Measurements from ENCODE around the gene GNB5.

GNB5 gene

GRCh38 chr15:52164631-52165265, 26.4 kb downstream of the GNB5 start:
- H3K79me2 ChIP-seq (ENCODE audit: control insufficient read depth, insufficient read depth, low read length), result no peaks in the 10 kb centered on the region
- DNase-seq, result peak; percentile 66
- H3K79me1 ChIP-seq (ENCODE audit: low read length), result no peaks in the 10 kb centered on the region
- no peak overlapping the region for H3K56ac ChIP-seq (ENCODE audit: low read length)
- H3K4me3 ChIP-seq (ENCODE audit: low read length), result no peak overlapping the region
- no peak overlapping the region for H3K9ac ChIP-seq (ENCODE audit: low read length)
- H3K27me3 ChIP-seq (ENCODE audit: insufficient read depth, low read length, poor library complexity), result no peaks in the 10 kb centered on the region
- no peak overlapping the region for H4K8ac ChIP-seq (ENCODE audit: low read depth, low read length)
- H2BK15ac ChIP-seq (replicated peaks; ENCODE audit: low read depth), result no peak overlapping the region
- no peak overlapping the region for H3K18ac ChIP-seq (ENCODE audit: low read length)
- H3K27ac ChIP-seq (ENCODE audit: low read depth, low read length), result no peak overlapping the region
- no peaks in the 10 kb centered on the region for H3K36me3 ChIP-seq (ENCODE audit: control insufficient read depth, insufficient read depth, low read length)
- no peak overlapping the region for H3K4ac ChIP-seq (ENCODE audit: low read depth, low read length)
- no peak overlapping the region for H4K5ac ChIP-seq (ENCODE audit: low read length)
- no peak overlapping the region for H3K4me2 ChIP-seq (ENCODE audit: low read length)
- no peak overlapping the region for H2AK5ac ChIP-seq (ENCODE audit: low read length)
- H3K23ac ChIP-seq (ENCODE audit: low read length), result no peak overlapping the region
- no peaks in the 10 kb centered on the region for H3K4me1 ChIP-seq (ENCODE audit: control insufficient read depth, low read depth, low read length)
- H2BK120ac ChIP-seq (ENCODE audit: low read depth, low read length), result no peak overlapping the region
- H2BK5ac ChIP-seq (ENCODE audit: low read length), result no peak overlapping the region
- WGBS (ENCODE audit: extremely low coverage, insufficient coverage, low lambda C conversion rate), result no CpG with 5 or more reads among the region's 2 CpGs

- Histone ChIP-seq H3K4me1 (ENCODE audit: control insufficient read depth, low read depth, low read length) (no peaks in the 10 kb centered on the region), H3K36me3 (ENCODE audit: control insufficient read depth, insufficient read depth, low read length) (no peaks in the 10 kb centered on the region), H3K27me3 (ENCODE audit: insufficient read depth, low read length, poor library complexity) (no peaks in the 10 kb centered on the region), H3K23ac (ENCODE audit: low read length) (no peak overlapping the region), H3K4ac (ENCODE audit: low read depth, low read length) (no peak overlapping the region), H2BK120ac (ENCODE audit: low read depth, low read length) (no peak overlapping the region), H3K4me2 (ENCODE audit: low read length) (no peak overlapping the region), H3K18ac (ENCODE audit: low read length) (no peak overlapping the region), H2AK5ac (ENCODE audit: low read length) (no peak overlapping the region), H2BK15ac (replicated peaks; ENCODE audit: low read depth) (no peak overlapping the region), H3K27ac (ENCODE audit: low read depth, low read length) (no peak overlapping the region), H3K79me2 (ENCODE audit: control insufficient read depth, insufficient read depth, low read length) (no peaks in the 10 kb centered on the region), H3K9ac (ENCODE audit: low read length) (no peak overlapping the region), H3K56ac (ENCODE audit: low read length) (no peak overlapping the region), H4K8ac (ENCODE audit: low read depth, low read length) (no peak overlapping the region), H3K79me1 (ENCODE audit: low read length) (no peaks in the 10 kb centered on the region), H4K5ac (ENCODE audit: low read length) (no peak overlapping the region), H3K4me3 (ENCODE audit: low read length) (no peak overlapping the region), H2BK5ac (ENCODE audit: low read length) (no peak overlapping the region)
- WGBS (ENCODE audit: extremely low coverage, insufficient coverage, low lambda C conversion rate), result no CpG with 5 or more reads among the region's 19 CpGs
- DNase-seq, result peak; percentile 69
Measured at GRCh38 chr15:52163321-52164190, 27.6 kb downstream of the GNB5 start.

- H3K36me3 ChIP-seq (ENCODE audit: control insufficient read depth, insufficient read depth, low read length), result no peaks in the 10 kb centered on the region
- no peak overlapping the region for H3K27ac ChIP-seq (ENCODE audit: low read depth, low read length)
- no peaks in the 10 kb centered on the region for H3K79me2 ChIP-seq (ENCODE audit: control insufficient read depth, insufficient read depth, low read length)
- no peak overlapping the region for H2BK5ac ChIP-seq (ENCODE audit: low read length)
- no peak overlapping the region for H4K8ac ChIP-seq (ENCODE audit: low read depth, low read length)
- H2BK15ac ChIP-seq (replicated peaks; ENCODE audit: low read depth), result no peak overlapping the region
- H3K27me3 ChIP-seq (ENCODE audit: insufficient read depth, low read length, poor library complexity), result no peaks in the 10 kb centered on the region
- no peak overlapping the region for H3K18ac ChIP-seq (ENCODE audit: low read length)
- DNase-seq, result no peak
- H3K9ac ChIP-seq (ENCODE audit: low read length), result no peak overlapping the region
- no peak overlapping the region for H3K4me3 ChIP-seq (ENCODE audit: low read length)
- no peak overlapping the region for H2AK5ac ChIP-seq (ENCODE audit: low read length)
- H3K4me1 ChIP-seq (ENCODE audit: control insufficient read depth, low read depth, low read length), result no peaks in the 10 kb centered on the region
- no peak overlapping the region for H3K23ac ChIP-seq (ENCODE audit: low read length)
- H3K4me2 ChIP-seq (ENCODE audit: low read length), result no peak overlapping the region
- no CpG with 5 or more reads among the region's 22 CpGs for WGBS (ENCODE audit: extremely low coverage, insufficient coverage, low lambda C conversion rate)
- H3K79me1 ChIP-seq (ENCODE audit: low read length), result no peaks in the 10 kb centered on the region
- H3K4ac ChIP-seq (ENCODE audit: low read depth, low read length), result no peak overlapping the region
- no peak overlapping the region for H2BK120ac ChIP-seq (ENCODE audit: low read depth, low read length)
- no peak overlapping the region for H3K56ac ChIP-seq (ENCODE audit: low read length)
- H4K5ac ChIP-seq (ENCODE audit: low read length), result no peak overlapping the region
Measured at GRCh38 chr15:52162876-52163275, 28.3 kb downstream of the GNB5 start.

- Histone ChIP-seq H3K36me3 (ENCODE audit: control insufficient read depth, insufficient read depth, low read length) (no peaks in the 10 kb centered on the region), H2AK5ac (ENCODE audit: low read length) (no peak overlapping the region), H3K23ac (ENCODE audit: low read length) (no peak overlapping the region), H2BK120ac (ENCODE audit: low read depth, low read length) (no peak overlapping the region), H4K8ac (ENCODE audit: low read depth, low read length) (no peak overlapping the region), H3K4ac (ENCODE audit: low read depth, low read length) (no peak overlapping the region), H3K4me3 (ENCODE audit: low read length) (no peak overlapping the region), H4K5ac (ENCODE audit: low read length) (no peak overlapping the region), H3K9ac (ENCODE audit: low read length) (no peak overlapping the region), H3K27ac (ENCODE audit: low read depth, low read length) (no peak overlapping the region), H2BK5ac (ENCODE audit: low read length) (no peak overlapping the region), H3K79me2 (ENCODE audit: control insufficient read depth, insufficient read depth, low read length) (no peaks in the 10 kb centered on the region), H3K27me3 (ENCODE audit: insufficient read depth, low read length, poor library complexity) (no peaks in the 10 kb centered on the region), H3K4me1 (ENCODE audit: control insufficient read depth, low read depth, low read length) (no peaks in the 10 kb centered on the region), H3K4me2 (ENCODE audit: low read length) (no peak overlapping the region), H3K56ac (ENCODE audit: low read length) (no peak overlapping the region), H3K79me1 (ENCODE audit: low read length) (no peaks in the 10 kb centered on the region), H3K18ac (ENCODE audit: low read length) (no peak overlapping the region), H2BK15ac (replicated peaks; ENCODE audit: low read depth) (no peak overlapping the region)
- DNase-seq, result no peak
- WGBS (ENCODE audit: extremely low coverage, insufficient coverage, low lambda C conversion rate), result no CpG with 5 or more reads among the region's 4 CpGs
Measured at GRCh38 chr15:52162260-52162659, 28.9 kb downstream of the GNB5 start.

GRCh38 chr15:52161406-52161966, 29.7 kb downstream of the GNB5 start:
- H2AK5ac ChIP-seq (ENCODE audit: low read length), result no peak overlapping the region
- H2BK15ac ChIP-seq (replicated peaks; ENCODE audit: low read depth), result no peak overlapping the region
- WGBS (ENCODE audit: extremely low coverage, insufficient coverage, low lambda C conversion rate), result no CpG with 5 or more reads among the region's 13 CpGs
- no peaks in the 10 kb centered on the region for H3K79me1 ChIP-seq (ENCODE audit: low read length)
- no peaks in the 10 kb centered on the region for H3K27me3 ChIP-seq (ENCODE audit: insufficient read depth, low read length, poor library complexity)
- no peak overlapping the region for H3K4me3 ChIP-seq (ENCODE audit: low read length)
- no peaks in the 10 kb centered on the region for H3K4me1 ChIP-seq (ENCODE audit: control insufficient read depth, low read depth, low read length)
- H4K5ac ChIP-seq (ENCODE audit: low read length), result no peak overlapping the region
- H3K36me3 ChIP-seq (ENCODE audit: control insufficient read depth, insufficient read depth, low read length), result no peaks in the 10 kb centered on the region
- no peak overlapping the region for H2BK5ac ChIP-seq (ENCODE audit: low read length)
- no peak overlapping the region for H3K18ac ChIP-seq (ENCODE audit: low read length)
- H3K56ac ChIP-seq (ENCODE audit: low read length), result no peak overlapping the region
- no peaks in the 10 kb centered on the region for H3K79me2 ChIP-seq (ENCODE audit: control insufficient read depth, insufficient read depth, low read length)
- H3K27ac ChIP-seq (ENCODE audit: low read depth, low read length), result no peak overlapping the region
- no peak overlapping the region for H3K9ac ChIP-seq (ENCODE audit: low read length)
- DNase-seq, result no peak
- H4K8ac ChIP-seq (ENCODE audit: low read depth, low read length), result no peak overlapping the region
- H3K4me2 ChIP-seq (ENCODE audit: low read length), result no peak overlapping the region
- no peak overlapping the region for H3K23ac ChIP-seq (ENCODE audit: low read length)
- H2BK120ac ChIP-seq (ENCODE audit: low read depth, low read length), result no peak overlapping the region
- no peak overlapping the region for H3K4ac ChIP-seq (ENCODE audit: low read depth, low read length)

All from mesendoderm (in vitro differentiated cells).